Measurements from ENCODE around the gene NBEAL2.

Gene NBEAL2

DNA sequence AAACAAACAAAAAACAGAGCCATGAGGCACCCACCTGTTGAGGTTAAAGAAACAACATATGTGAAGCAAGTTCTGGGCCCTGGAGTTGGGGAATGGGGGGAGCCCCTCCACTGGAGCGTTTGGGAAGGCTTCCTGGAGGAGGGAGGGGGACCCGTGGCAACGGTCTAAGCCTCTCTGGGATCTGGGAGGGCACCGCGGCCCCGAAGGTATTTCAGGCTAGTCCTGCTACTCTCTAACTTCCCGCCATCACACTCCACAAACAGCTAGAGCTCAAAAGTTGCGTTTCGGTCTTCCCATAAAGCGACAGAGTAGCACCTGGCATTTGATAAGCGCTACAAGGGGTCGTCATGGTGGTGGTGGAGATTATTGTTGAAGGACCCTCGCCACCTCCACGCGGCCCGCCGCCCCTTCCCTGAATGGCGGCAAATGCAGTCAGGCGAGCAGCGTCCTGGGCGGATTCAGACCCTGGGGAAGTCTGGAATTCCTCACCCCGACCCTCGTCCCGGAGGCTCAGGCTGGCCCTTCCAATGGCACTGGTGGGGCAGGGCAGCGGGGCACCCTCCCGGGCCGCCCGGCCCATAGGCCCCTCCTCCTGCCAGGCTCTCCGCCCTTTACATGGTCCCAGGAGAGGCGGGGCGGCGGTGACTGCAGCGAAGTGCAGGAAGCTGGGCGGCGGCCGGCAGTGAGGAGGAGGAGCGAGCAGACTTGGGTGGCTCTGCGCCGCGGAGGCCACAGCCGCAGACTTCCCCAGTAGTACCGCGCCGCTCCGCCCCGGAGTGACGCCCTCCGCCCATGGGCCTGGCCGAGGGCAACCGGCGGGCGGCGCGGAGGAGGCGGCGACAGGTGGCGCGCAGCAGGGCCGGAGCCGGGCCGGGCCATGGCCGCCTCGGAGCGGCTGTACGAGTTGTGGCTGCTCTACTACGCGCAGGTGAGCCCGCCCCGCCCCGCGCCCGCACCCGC lies at the start of gene NBEAL2:
TSS of gene NBEAL2 (plus strand) at position 682 of the 960 bp plus-strand sequence. CDS start at position 878, 196 bp downstream.
- DNase-seq (ENCODE audit: low read depth, low spot score), result peak; percentile 68

DNA sequence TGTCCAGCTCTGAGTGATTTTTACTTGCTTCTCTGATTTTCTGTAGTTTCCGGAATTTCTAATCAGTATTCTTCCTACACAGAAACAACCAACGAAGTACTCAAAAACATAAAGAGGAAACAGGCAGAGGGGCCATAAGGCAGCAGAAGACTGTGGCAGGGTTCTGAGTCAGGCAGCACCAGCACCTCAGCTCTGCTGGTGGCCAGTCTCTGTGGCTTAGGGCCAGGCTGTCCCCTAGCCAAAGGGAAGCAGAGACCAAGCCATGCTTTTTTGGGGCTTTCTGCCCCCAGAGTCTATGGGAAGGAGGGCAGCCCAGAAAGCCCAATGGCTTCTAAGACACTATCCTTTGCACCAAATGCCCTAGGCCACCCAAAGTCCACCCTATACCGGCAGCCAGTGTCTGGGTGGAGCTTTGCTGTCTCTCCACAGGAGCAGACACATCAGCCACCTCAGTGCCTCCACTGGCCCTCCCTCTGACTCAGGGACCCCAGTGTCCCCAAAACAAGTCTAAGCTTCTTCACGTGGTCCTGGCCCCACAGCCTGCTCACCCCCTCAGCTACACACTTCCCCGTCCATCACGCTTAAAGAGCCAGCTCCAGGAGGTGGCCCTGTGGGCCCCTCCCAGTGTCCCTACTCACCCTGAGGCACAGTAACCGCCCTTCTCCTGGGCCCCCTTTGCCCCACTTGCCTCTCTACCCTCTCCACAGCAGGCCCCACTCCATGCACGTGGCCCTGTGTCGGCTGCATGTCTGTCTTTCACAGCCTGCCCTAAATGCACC lies 49.1 kb upstream of the NBEAL2 start:
- no peak for DNase-seq (ENCODE audit: low read depth, low spot score)

DNA sequence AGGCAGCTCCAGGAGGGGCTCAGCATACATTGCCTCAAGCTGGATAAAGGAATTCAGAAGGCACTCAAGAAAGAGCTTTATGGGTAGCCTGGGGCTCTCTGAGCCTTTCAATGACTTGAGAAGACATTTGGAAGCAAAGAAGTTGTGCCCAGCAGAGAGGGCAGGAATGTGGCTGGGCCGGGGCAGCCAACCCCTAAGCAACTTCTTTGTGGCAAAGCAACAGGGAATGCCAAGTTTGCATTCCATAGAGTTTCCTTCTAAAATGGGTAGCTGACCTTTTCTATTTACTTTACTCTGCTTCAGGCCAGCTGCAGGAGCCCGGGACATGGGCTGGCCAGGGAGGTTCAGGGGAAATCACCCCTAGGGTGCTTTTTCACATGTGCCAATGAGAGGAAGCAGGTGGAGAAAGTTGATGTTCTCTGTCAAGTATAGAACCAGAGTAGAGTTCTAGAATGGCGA lies 48.5 kb upstream of the NBEAL2 start:
- no peak for DNase-seq (ENCODE audit: low read depth, low spot score)

DNA sequence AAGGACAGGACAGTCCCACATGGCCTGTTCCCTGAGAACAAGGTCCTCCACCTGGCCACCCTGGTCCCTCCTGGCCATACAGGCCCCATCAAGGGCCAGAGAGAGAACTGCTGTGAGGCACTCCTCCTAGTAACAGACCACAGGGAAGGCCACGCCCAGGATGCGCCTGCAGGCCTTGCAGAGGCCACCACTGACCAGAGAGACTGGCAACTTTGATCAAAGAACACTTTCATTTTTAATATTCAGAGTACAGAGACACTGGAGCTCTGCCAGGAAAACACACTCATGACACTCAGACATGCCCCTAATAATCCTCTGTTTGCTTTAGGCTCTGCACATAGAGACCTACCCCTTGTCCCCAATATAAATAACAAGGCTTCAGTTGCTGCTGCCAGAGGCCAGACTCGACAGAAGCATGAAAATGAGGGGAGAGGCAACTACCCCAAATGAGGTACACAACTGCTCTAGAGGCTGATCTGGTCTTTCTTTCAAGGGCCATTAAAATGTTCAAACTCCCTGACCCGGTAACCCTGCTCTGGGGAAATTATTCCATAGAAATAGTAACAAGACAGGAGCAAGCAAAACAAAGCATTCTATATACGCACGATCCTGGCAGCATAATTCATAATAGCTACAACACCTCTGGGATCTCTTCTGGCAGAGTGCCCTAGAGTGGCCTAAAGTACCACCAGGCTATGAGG lies 47.7 kb upstream of the NBEAL2 start:
- DNase-seq (ENCODE audit: low read depth, low spot score), result no peak

GRCh38 chr3:46932455-46933225 lies 46.8 kb upstream of the NBEAL2 start:
- no peak for DNase-seq (ENCODE audit: low read depth, low spot score)

GRCh38 chr3:46933261-46933660 lies 46.2 kb upstream of the NBEAL2 start:
- no peak for DNase-seq (ENCODE audit: low read depth, low spot score)

GRCh38 chr3:46934072-46934471 lies 45.4 kb upstream of the NBEAL2 start:
- no peak for DNase-seq (ENCODE audit: low read depth, low spot score)

GRCh38 chr3:46934498-46935167 lies 44.8 kb upstream of the NBEAL2 start:
- no peak for DNase-seq (ENCODE audit: low read depth, low spot score)

- peak; percentile 87 for DNase-seq (ENCODE audit: low read depth, low spot score)
Observed at GRCh38 chr3:46935168-46935858, 44.2 kb upstream of the NBEAL2 start.

- DNase-seq (ENCODE audit: low read depth, low spot score), result no peak
Observed at GRCh38 chr3:46935989-46936558, 43.4 kb upstream of the NBEAL2 start.

- no peak for DNase-seq (ENCODE audit: low read depth, low spot score)
Observed at GRCh38 chr3:46936733-46937250, 42.7 kb upstream of the NBEAL2 start.

- DNase-seq (ENCODE audit: low read depth, low spot score), result no peak
Observed at GRCh38 chr3:46938118-46938517, 41.3 kb upstream of the NBEAL2 start.

- DNase-seq (ENCODE audit: low read depth, low spot score), result no peak
Observed at GRCh38 chr3:46939578-46940445, 39.7 kb upstream of the NBEAL2 start.

GRCh38 chr3:46942076-46942475 lies 37.4 kb upstream of the NBEAL2 start:
- DNase-seq (ENCODE audit: low read depth, low spot score), result no peak

GRCh38 chr3:46942481-46943236 lies 36.8 kb upstream of the NBEAL2 start:
- no peak for DNase-seq (ENCODE audit: low read depth, low spot score)

DNA sequence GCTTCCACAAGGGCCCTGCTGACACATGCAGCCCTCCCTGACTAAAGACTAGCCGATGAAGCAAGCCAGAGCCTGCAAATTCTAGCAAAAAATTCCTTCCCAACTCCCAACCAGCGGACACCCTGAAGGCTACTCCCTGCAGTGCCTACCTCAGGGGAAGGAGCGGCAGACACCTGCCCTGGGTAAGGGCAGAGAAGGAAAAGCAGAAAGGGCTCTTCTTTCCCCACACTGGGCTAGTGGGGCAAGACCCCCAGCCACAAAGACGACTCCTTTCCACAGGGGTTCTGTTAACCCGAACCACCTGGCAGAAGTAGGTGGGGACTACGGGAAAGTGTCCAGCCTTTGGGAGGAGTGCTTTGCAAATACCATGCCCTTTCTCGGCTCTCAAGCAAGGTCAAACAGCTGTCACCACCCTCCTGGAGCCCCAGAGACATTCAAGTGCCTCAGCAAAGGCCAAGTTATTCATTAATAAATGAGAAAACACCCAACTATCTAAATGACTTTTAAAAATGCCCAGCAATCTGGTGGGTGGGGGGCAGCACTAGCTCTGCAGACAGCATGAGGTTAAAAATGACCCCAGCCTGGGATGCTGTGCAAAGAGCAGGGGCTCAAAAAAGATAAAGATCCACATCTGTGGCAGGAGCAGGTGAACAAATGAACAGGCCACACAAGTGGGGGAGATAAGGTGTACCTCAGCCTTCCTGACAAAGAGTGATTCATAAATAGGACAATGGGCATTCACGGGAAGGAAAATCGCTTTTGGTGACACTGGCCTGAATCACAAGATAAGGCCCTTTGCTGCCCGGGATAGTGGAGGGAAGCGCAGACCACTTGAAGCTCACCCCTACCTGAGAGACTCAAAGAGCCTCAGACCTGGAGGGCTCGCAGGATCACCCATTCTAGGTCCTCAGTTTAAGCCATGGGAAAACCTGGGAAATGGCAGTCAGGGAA lies 36.0 kb upstream of the NBEAL2 start:
- no peak for DNase-seq (ENCODE audit: low read depth, low spot score)

Data from iPS DF 19.7 (cell line).